GM12875 (cell line): ENCODE measurements around the gene KCNH1.

Source experiments
- H3K4me3 ChIP-seq: one replicate; pipeline ENCODE4 v1.5.1; 2011; ENCODE audit warnings: low read depth, low read length, control low read depth
- CTCF ChIP-seq: IDR thresholded peaks from 2 replicates; pipeline ENCODE4 v1.5.1; 2011; ENCODE audit warnings: low read depth, mild to moderate bottlenecking, control low read depth, inconsistent platforms, low read length, moderate library complexity, borderline replicate concordance; ENCODE audit not compliant: insufficient read depth

The KCNH1 gene

DNA sequence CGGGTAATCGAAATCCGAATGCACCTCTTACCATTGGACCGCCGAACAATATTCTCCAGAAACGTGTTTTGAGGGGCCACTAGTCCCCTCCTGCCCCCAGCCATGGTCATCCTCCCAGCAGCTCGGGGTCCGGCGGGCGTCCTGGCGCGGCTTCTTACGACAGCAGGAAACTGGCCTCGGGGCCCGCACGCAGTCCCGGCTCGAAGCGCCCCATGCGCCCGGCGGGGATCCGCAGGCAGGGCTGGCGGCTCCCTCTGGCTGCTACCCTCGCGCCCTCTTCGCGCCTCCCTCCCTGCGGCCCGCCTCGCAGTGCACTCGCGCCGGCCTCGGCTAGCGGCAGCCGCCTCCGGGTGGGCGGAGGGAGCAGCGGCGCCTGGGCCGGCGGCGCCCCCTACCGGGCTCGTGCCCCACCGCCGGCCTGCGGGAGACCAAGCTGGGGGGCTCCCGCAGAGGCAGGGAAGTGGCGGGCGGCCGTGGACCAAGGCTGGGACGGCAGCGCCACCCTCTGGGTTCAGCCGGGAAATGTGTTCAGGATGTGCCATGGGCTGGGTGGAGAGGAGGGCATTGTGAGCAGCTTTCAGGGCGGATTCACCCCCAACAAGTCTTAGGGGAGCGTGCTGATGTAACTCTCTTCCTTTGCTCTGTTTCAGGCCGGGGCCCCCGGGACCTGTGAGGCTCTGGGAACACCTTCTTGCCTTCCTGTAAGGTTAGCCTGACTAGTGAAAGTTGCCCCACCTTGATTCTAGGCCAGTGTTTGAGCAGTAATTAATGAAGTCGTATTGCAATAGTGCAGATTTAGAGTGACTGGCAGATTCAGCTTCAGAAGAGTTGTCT is at the start of gene KCNH1:
Gene KCNH1 (minus strand): TSS at position 313 of the 834 bp plus-strand sequence. CDS start 203 bp downstream, at position 110.
- no peak within 1 kb of the TSS for H3K4me3 ChIP-seq
- TF ChIP-seq CTCF: peak; percentile 85

DNA sequence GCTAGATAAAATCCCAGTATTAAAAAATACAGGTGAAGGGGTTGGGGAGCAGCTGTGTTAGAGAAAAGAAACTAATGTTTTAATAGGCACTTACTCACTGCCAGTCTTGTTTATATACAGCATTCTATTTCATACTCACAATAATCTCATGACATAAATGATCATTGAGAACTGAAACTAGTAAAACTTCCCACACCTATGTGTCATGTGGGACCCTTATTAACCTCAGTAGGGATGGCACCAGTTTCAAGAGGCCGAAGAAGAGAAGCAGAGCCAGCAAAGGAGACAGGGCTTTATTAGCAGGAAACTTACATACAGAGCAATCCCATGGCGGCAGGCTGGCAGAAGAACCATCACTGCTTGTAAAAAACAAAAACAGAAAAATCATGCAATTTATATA is 48.8 kb upstream of the KCNH1 start:
- H3K4me3 ChIP-seq: no peak overlapping the region
- no peak for TF ChIP-seq CTCF

- no peak for TF ChIP-seq CTCF
- no peak overlapping the region for H3K4me3 ChIP-seq
Measured at GRCh38 chr1:211174375-211174774, 40.4 kb upstream of the KCNH1 start.

- TF ChIP-seq CTCF: no peak
- H3K4me3 ChIP-seq: no peak overlapping the region
Measured at GRCh38 chr1:211172657-211173056, 38.7 kb upstream of the KCNH1 start.

DNA sequence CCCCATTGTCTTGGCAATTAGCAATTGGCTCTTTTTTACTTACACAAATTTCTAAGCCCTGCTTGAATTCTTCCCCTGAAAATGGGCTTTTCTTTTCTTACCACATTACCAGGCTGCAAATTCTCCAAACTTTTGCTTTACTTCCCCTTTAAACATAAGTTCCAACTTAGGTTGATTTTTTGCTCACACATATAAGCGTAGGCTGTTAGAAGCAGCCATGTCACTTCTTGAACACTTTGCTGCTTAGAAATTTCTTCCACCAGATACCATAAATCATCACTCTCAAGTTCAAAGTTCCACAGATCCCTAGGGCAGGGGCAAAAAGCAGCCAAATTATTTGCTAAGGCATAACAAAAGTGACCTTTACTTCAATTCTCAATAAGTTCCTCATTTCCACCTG is 35.4 kb upstream of the KCNH1 start:
- H3K4me3 ChIP-seq: no peak overlapping the region

DNA sequence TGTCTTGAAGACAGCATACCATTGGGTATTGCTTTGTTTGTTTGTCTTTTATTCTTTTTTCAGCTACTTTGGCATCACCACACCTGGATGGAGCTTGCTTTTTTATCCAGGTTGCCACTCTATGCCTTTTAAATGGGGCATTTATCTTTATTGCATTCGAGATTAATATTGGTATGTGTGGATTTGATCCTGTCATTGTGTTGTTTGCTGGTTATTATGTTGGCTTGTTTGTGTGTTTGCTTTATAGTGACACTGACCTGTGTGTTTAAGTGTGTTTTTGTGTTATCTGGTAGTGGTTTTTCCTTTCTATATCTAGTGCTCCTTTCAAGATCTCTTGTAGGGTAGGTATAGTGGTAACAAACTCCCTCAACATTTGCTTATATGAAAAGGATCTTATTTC is 24.9 kb upstream of the KCNH1 start:
- no peak for TF ChIP-seq CTCF
- no peak overlapping the region for H3K4me3 ChIP-seq

More for the DNA sequence above, 35.4 kb upstream of the KCNH1 start:
- no peak for TF ChIP-seq CTCF

- TF ChIP-seq CTCF: no peak
- no peak overlapping the region for H3K4me3 ChIP-seq
Measured at GRCh38 chr1:211155040-211155439, 21.1 kb upstream of the KCNH1 start.
